Measurements from ENCODE around the gene STAT1. TPM values are rescaled to one million over a fixed set of nuclear protein-coding genes. Genes with fewer than 3 reads are reported as not detected.

Gene STAT1
- total RNA-seq, 1 donor: 132 TPM

DNA sequence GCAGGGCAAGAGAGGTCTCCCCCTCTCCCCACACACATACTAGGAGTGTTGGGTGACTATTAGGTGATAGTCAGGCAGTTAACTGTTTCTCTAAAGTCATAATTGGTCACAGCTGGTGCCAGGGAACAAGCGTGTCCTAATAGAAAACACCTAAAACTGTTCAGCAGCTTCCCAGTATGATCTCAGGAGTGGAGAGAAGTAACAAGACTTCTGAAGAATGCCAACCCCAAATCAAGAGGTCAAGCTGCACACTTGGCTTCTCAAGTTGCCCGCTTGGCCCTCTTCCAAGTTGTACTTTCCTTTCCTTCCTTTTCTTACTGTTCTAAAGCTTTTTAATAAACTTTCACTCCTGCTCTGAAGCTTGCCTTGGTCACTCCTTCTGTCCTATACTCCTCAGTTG lies 22.4 kb upstream of the STAT1 start:
- no peak for DNase-seq (ENCODE audit: low read depth)
- TF ChIP-seq, protein P1, sequence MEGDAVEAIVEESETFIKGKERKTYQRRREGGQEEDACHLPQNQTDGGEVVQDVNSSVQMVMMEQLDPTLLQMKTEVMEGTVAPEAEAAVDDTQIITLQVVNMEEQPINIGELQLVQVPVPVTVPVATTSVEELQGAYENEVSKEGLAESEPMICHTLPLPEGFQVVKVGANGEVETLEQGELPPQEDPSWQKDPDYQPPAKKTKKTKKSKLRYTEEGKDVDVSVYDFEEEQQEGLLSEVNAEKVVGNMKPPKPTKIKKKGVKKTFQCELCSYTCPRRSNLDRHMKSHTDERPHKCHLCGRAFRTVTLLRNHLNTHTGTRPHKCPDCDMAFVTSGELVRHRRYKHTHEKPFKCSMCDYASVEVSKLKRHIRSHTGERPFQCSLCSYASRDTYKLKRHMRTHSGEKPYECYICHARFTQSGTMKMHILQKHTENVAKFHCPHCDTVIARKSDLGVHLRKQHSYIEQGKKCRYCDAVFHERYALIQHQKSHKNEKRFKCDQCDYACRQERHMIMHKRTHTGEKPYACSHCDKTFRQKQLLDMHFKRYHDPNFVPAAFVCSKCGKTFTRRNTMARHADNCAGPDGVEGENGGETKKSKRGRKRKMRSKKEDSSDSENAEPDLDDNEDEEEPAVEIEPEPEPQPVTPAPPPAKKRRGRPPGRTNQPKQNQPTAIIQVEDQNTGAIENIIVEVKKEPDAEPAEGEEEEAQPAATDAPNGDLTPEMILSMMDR (IDR thresholded peaks at IDR 0.05; ENCODE audit: insufficient read depth, low read depth, low read length): no peak
- H3K4me3 ChIP-seq (ENCODE audit: low read depth, low read length): no peak overlapping the region

GRCh38 chr2:191032588-191033429 lies 18.8 kb upstream of the STAT1 start:
- no peak for DNase-seq (ENCODE audit: low read depth)
- H3K4me3 ChIP-seq (ENCODE audit: low read depth, low read length): no peak overlapping the region
- TF ChIP-seq, protein P1 (IDR thresholded peaks at IDR 0.05; ENCODE audit: insufficient read depth, low read depth, low read length): no peak

DNA sequence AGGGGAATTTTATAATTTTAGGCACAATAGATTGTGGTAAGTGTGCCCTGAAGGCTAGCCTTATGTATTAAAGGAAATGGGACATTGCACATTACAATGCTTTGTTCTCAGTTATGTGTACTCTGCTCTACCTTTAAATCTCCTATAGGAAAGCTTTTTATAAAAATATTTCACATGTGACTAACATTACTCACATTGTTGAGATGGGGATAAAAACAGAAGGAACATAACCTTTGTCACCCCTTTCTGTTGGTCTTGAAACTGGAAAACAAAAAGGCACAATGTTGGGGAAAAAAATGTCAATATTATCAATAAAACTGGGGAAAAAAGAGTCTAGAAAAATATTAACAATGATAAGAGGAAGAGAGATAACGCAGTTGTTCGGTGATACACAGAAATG lies 17.3 kb upstream of the STAT1 start:
- no peak overlapping the region for H3K4me3 ChIP-seq (ENCODE audit: low read depth, low read length)
- DNase-seq (ENCODE audit: low read depth): no peak
- TF ChIP-seq, protein P1 (IDR thresholded peaks at IDR 0.05; ENCODE audit: insufficient read depth, low read depth, low read length): no peak

DNA sequence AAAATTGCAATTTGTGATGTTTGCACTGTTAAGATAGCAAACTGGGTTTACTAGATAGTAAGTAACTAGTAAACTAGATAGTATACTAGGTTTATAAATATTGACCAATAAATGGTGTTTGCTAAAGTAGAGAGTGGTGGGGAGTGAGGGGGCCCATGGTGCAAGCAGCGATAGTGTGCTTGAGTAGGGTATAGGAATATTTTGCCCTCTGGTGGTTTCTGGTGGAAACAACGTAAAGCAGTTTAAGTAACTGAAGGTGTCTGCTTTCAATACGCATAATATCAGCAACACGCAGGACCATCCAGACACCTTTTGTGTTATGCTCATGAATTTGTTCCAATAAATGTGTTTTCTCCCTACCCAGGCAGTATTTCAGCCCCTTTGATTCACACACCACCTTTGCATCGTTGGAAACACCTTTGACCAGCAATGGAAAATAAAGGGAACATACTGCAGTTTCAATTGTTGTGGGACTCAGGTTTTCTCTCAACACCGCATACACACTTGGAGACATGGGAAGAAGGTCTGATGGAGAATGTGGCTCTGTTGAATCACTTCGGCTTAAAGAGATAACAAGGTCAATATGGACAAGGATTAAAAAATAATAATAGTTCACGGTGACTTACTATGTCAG lies 16.7 kb upstream of the STAT1 start:
- peak; percentile 65 for DNase-seq (ENCODE audit: low read depth)
- no peak overlapping the region for H3K4me3 ChIP-seq (ENCODE audit: low read depth, low read length)
- TF ChIP-seq, protein P1 (IDR thresholded peaks at IDR 0.05; ENCODE audit: insufficient read depth, low read depth, low read length): peak; percentile 74

DNA sequence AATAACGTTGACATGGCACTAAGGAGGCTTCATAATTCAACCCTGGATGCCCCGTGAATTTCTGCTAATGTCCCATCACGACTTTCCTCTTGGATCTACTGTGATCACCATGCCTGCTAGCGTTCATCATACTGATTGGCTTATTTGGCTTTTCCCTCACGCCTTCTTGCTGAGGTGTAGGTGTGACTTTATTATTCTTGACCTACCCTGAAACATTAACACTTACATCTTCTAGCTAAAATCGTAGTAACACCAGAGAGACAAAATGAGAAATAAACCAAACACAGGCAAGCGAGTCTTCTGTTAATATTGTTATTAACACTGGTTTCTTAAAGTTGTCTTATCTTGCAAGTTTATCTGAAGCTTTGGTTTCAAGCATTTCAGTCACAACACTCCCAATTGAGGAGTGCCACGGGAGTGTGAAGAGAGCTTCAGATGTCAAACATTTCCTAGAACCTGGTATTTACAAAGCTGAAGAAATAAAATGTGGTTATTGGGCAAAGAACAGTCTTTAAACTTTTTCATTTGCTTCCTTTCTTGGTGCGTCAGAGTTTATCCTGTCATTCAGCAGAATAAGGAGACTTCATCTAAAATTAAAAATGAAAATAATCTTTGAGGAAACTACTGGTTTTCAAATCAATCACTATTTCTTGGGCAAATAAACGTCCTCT lies 15.4 kb upstream of the STAT1 start:
- TF ChIP-seq, protein P1 (IDR thresholded peaks at IDR 0.05; ENCODE audit: insufficient read depth, low read depth, low read length): no peak
- no peak overlapping the region for H3K4me3 ChIP-seq (ENCODE audit: low read depth, low read length)
- no peak for DNase-seq (ENCODE audit: low read depth)

DNA sequence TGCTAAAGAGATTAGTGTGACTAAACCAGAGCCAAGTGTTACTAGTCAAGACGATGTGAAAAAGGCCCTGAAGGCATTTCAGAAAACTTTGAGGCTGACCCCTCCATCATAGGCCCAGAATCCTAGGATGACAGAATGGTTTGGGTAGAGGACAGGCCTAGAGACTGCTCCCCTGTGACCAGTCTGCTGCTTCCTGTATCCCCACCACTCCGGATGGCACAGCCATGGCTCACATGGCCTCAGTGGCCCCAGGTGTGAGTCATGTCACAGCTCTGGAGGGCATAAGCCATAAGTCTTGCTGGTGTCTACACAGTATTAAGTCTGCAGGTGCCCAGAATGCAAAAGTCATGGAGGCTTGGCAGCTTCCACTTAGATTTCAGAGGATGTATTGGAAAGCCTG lies 12.4 kb upstream of the STAT1 start:
- H3K4me3 ChIP-seq (ENCODE audit: low read depth, low read length): no peak overlapping the region
- TF ChIP-seq, protein P1 (IDR thresholded peaks at IDR 0.05; ENCODE audit: insufficient read depth, low read depth, low read length): no peak
- no peak for DNase-seq (ENCODE audit: low read depth)
